MM.1S (cell line): ENCODE results near the gene ATP2A2.

Source experiments
- DNase-seq: peaks from one replicate; pipeline ENCODE4 v3.0.0-alpha.2; 2015
- H2AFZ ChIP-seq: fragments of 300-600 bp; sonication (generic); 2 replicates; pipeline ENCODE4 v1.6.0; 2016; ENCODE audit warnings: antibody characterized with exemption, low read length
- H3F3A ChIP-seq: fragments of 300-600 bp; sonication (generic); 2 replicates; pipeline ENCODE4 v1.6.1; 2016; ENCODE audit warnings: mild to moderate bottlenecking, antibody characterized with exemption, low read length, moderate library complexity, mixed read lengths; ENCODE audit not compliant: insufficient read depth
- H3K27ac ChIP-seq: fragments of 300-600 bp; sonication (generic); 2 replicates; pipeline ENCODE4 v1.5.1; 2016; ENCODE audit warnings: mild to moderate bottlenecking, low read length
- H3K27me3 ChIP-seq: fragments of 300-600 bp; sonication (generic); replicated peaks from 2 replicates; pipeline ENCODE4 v1.6.0; 2016; ENCODE audit warnings: low read length; ENCODE audit not compliant: insufficient read depth
- H3K36me3 ChIP-seq: fragments of 300-600 bp; sonication (generic); replicated peaks from 2 replicates; pipeline ENCODE4 v1.6.1; 2016; ENCODE audit warnings: mild to moderate bottlenecking, low read length, mixed read lengths; ENCODE audit not compliant: insufficient read depth
- H3K4me1 ChIP-seq: fragments of 300-600 bp; sonication (generic); 2 replicates; pipeline ENCODE4 v1.6.1; 2016; ENCODE audit warnings: low read length, mixed read lengths
- H3K4me2 ChIP-seq: fragments of 300-600 bp; sonication (generic); 2 replicates; pipeline ENCODE4 v1.6.0; 2016; ENCODE audit warnings: low read depth, low read length
- H3K4me3 ChIP-seq: fragments of 300-600 bp; sonication (generic); 2 replicates; pipeline ENCODE4 v1.5.1; 2016; ENCODE audit warnings: low read length, mixed read lengths
- H3K79me2 ChIP-seq: fragments of 300-600 bp; sonication (generic); 2 replicates; pipeline ENCODE4 v1.6.1; 2016; ENCODE audit warnings: mixed run types, low read length, mixed read lengths
- H3K9ac ChIP-seq: fragments of 300-600 bp; sonication (generic); 2 replicates; pipeline ENCODE4 v1.6.1; 2016; ENCODE audit warnings: low read length, mixed read lengths
- H3K9me2 ChIP-seq: fragments of 300-600 bp; sonication (generic); replicated peaks from 2 replicates; pipeline ENCODE4 v1.6.1; 2016; ENCODE audit warnings: mild to moderate bottlenecking, low read length, mixed read lengths; ENCODE audit not compliant: insufficient read depth
- H3K9me3 ChIP-seq: fragments of 300-600 bp; sonication (generic); replicated peaks from 2 replicates; pipeline ENCODE4 v1.6.1; 2016; ENCODE audit warnings: mild to moderate bottlenecking, low read length, mixed read lengths; ENCODE audit not compliant: insufficient read depth
- H4K20me1 ChIP-seq: fragments of 300-600 bp; sonication (generic); 2 replicates; pipeline ENCODE4 v1.6.1; 2016; ENCODE audit warnings: mild to moderate bottlenecking, low read length, moderate library complexity, mixed read lengths; ENCODE audit not compliant: insufficient read depth
- CTCF ChIP-seq: fragments of 300-600 bp; sonication (generic); IDR thresholded peaks from 2 replicates; pipeline ENCODE4 v1.5.1; 2016; ENCODE audit warnings: antibody characterized with exemption, low read length, mixed read lengths
- EZH2 ChIP-seq: fragments of 300-600 bp; sonication (generic); optimal IDR thresholded peaks from 2 replicates; pipeline ENCODE3; 2017; ENCODE audit warnings: low read depth, mild to moderate bottlenecking, antibody characterized with exemption, low read length, mixed read lengths
- EZH2phosphoT487 ChIP-seq: fragments of 300-600 bp; sonication (generic); IDR thresholded peaks from 2 replicates; pipeline ENCODE4 v1.6.1; 2018; ENCODE audit warnings: antibody characterized with exemption, low read length

Gene ATP2A2

GRCh38 chr12:110347767-110348166 lies 66.7 kb downstream of the ATP2A2 start:
- Histone ChIP-seq H3K27me3 (no peaks in the 10 kb centered on the region), H3K4me3 (no peak overlapping the region), H3K79me2 (no peaks in the 10 kb centered on the region), H3K4me1 (no peaks in the 10 kb centered on the region), H3F3A (no peaks in the 10 kb centered on the region), H2AFZ (no peak overlapping the region), H3K36me3 (0 out of 2 replicates have a peak, but pooled peaks cover 3% of the 10 kb centered on the region), H3K4me2 (no peak overlapping the region), H3K27ac (no peak overlapping the region), H3K9me2 (no peaks in the 10 kb centered on the region), H3K9me3 (no peaks in the 10 kb centered on the region), H3K9ac (no peak overlapping the region), H4K20me1 (no peaks in the 10 kb centered on the region)
- no peak for TF ChIP-seq EZH2
- TF ChIP-seq CTCF = no peak
- no peak for TF ChIP-seq EZH2phosphoT487
- DNase-seq = no peak

GRCh38 chr12:110348431-110349059 lies 67.5 kb downstream of the ATP2A2 start:
- Histone ChIP-seq H3K27ac (no peak overlapping the region), H3K9ac (no peak overlapping the region), H3K36me3 (0 out of 2 replicates have a peak, but pooled peaks cover 3% of the 10 kb centered on the region), H3K9me3 (no peaks in the 10 kb centered on the region), H3K4me3 (no peak overlapping the region), H3K27me3 (no peaks in the 10 kb centered on the region), H3K4me1 (no peaks in the 10 kb centered on the region), H4K20me1 (no peaks in the 10 kb centered on the region), H2AFZ (no peak overlapping the region), H3F3A (no peaks in the 10 kb centered on the region), H3K4me2 (no peak overlapping the region), H3K79me2 (no peaks in the 10 kb centered on the region), H3K9me2 (no peaks in the 10 kb centered on the region)
- no peak for TF ChIP-seq CTCF
- TF ChIP-seq EZH2 = no peak
- TF ChIP-seq EZH2phosphoT487 = no peak
- no peak for DNase-seq

- Histone ChIP-seq H3F3A (no peaks in the 10 kb centered on the region), H2AFZ (no peak overlapping the region), H3K27ac (no peak overlapping the region), H4K20me1 (no peaks in the 10 kb centered on the region), H3K4me1 (no peaks in the 10 kb centered on the region), H3K9me3 (no peaks in the 10 kb centered on the region), H3K9ac (no peak overlapping the region), H3K4me3 (no peak overlapping the region), H3K36me3 (0 out of 2 replicates have a peak, but pooled peaks cover 2% of the 10 kb centered on the region), H3K4me2 (no peak overlapping the region), H3K79me2 (no peaks in the 10 kb centered on the region), H3K27me3 (no peaks in the 10 kb centered on the region), H3K9me2 (no peaks in the 10 kb centered on the region)
- no peak for DNase-seq
- TF ChIP-seq EZH2 = no peak
- no peak for TF ChIP-seq EZH2phosphoT487
- TF ChIP-seq CTCF = no peak
These were observed 68.0 kb downstream of the ATP2A2 start for GRCh38 chr12:110349096-110349495.
